ENCODE measurements around the gene VANGL2. TPM values are rescaled to one million over a fixed set of nuclear protein-coding genes. Genes with fewer than 3 reads are reported as not detected.

Gene VANGL2
- total RNA-seq, 1 donor from 2014 or later, result not detected

DNA sequence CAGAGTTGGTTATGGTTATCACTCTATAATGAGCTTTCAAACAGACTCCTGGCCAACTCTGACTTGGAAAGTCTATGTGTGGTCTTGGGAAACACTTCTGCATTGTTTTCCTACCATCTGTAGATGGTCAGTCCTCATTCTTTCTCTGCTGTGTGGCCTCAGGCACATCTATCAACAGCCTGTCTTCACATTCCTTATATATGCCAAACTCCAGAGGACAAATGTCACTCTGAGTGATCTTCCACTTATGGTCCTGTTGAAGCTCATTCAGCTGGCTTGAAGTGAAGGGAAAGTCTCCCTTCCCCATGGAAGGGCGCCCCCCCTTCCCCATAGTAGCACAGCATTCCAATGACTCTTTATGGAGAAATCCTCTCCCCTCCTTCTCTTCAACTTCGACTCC is 58.7 kb downstream of the VANGL2 start:
- no peak for DNase-seq (ENCODE audit: low read depth, low spot score)

DNA sequence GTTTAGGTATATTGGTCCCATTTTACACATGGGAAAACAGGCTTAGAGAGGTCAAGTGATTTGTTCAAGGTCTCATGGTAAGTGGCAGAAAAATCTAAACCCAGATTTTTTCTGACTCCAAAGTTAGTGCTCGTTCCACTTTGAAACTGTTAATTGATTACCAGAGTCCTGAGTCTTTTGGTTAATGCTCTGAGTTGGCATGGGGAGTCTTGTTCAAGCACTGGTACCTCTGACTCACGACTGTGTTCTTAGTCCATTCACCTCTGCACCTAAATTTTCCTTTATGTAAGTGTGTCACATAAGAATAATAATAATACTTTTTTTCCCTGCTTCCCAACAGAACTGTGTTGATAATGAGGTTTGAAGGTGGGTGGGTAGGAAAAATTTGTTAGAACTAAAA is 59.3 kb downstream of the VANGL2 start:
- no peak for DNase-seq (ENCODE audit: low read depth, low spot score)

DNA sequence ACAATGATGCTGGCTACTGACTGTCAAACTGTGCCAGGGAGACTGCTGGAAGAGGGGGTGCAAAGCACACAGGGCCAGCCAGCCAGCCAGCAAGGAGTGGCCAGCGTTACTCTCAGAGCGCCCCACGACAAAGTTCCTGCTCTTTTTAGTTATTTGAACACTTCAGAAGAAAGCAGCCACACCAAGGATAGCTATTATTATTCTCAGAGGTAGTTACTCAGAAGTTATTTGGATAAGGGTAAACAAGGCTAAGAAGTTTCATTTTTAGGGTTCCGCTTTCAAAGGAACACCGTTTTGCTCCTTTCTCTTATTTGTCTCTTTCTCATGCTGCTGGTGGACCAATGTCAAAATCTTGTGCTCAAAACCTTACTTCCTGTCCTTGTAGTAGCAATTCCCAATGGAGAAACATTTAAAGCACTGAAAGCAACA is 59.9 kb downstream of the VANGL2 start:
- DNase-seq (ENCODE audit: low read depth, low spot score), result no peak

DNA sequence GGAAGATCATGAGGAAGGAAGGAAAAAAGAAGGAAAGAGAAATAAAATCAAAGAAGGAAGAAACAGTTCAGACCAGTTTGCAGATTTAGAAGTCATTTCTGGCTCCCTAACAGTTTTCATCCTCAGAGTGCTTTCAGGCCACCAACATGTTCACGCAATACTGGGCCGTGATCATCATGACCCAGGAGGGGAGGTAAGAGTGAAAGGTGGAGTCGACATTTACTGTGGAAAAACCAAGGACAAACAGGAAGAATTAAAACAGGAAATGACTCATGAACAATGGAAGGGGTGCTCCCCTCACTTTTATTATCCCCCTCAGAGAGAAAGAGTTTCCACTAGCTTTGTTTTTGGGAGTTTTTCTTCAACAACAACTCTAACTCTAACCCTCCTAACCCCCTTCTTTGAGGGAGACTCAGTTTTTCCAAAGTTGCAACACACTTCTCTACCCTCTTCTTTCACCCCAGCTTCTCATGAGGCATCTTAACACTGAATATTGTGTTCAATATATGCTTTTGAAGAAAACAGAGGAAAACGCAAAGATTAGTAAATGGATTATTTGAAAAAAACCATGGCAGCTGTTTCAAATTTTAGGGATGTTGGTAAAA is 60.4 kb downstream of the VANGL2 start:
- no peak for DNase-seq (ENCODE audit: low read depth, low spot score)

DNA sequence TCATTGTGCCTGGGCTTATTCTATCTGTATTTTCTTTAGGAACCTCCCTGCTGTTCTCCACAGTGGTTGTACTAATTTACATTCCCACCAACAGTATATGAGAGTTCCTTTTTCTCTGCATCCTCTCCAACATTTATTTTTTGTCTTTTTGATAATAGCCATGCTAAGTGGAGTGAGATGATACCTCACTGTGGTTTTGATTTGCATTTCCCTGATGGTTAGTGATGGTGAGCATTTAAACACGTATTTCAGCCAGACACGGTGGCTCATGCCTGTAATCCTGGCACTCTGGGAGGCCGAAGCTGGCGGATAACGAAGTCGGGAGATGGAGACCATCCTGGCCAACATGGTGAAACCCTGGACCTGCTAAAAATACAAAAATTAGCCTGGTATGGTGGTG is 64.8 kb downstream of the VANGL2 start:
- no peak for DNase-seq (ENCODE audit: low read depth, low spot score)

DNA sequence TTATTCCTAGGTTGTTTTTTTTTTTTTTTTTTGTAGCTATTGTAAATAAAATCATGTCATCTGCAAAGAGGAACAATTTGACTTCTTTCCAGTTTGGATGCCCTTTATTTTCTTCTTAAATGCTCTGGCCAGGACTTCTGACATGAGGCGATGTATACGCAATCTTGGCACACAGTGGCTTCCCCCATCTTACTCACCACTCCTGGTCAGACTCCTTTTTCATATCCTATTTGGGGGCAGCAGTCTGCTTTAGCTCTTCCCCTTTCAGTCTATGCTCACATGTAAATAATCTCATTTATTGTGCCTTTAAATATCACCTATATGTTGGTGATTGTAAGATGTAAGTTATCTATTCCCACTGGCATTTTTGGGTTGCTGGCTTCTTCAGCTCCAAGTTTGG is 66.6 kb downstream of the VANGL2 start:
- no peak for DNase-seq (ENCODE audit: low read depth, low spot score)

DNA sequence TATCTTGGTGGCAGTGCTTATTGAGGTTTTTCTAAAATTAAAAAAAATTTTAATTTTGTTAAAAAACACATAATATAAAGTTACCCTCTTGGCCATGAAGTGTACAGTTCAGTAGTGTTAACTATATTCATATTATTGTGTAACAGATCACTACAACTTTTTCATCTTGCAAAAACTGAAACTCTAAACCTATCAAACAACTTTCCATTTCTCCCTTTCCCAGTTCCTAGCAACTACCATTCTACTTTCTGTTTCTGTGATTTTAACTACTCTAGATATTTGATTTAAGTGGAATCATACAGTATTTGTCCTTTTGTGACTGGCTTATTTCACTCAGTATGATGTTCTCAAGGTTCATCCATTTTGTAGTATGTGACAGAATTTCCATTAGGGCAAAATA is 67.2 kb downstream of the VANGL2 start:
- DNase-seq (ENCODE audit: low read depth, low spot score), result no peak

DNA sequence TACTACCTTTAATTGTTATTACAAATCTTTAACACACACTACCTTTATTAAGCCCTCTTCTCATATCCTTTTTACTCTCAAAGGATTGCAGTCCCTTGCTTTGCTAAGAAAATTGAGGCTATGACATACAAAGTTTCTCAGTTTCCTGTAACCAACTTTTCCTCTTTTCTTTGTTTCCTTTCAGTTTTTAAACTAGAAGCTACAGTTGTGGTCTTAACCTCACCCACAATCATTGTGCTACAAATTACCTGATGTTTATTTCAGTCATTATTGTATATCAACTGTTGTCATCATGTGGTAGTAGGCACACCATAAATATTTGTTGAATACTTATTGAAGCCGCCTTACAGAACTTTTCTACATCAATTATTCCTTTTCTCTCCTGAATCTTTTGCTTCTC is 70.9 kb downstream of the VANGL2 start:
- no peak for DNase-seq (ENCODE audit: low read depth, low spot score)

DNA sequence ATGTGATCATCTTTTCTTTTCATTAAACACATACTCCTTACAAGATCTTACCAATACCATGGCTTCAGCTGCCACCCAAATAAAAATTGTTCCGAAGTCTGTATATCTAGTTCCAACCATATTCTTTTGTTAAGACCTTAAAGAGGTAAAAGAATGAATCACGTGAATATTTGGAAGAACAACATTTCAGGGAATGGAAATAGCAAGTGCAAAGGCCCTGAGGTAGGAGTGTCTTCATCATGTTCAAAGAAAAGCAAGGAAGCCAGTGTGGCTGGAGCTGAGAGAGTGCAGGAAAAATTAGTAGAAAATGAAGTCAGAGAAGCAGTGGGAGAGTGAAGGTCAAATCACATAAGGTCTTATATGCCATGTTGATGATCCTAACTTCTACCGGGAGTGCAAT is 71.7 kb downstream of the VANGL2 start:
- no peak for DNase-seq (ENCODE audit: low read depth, low spot score)

DNA sequence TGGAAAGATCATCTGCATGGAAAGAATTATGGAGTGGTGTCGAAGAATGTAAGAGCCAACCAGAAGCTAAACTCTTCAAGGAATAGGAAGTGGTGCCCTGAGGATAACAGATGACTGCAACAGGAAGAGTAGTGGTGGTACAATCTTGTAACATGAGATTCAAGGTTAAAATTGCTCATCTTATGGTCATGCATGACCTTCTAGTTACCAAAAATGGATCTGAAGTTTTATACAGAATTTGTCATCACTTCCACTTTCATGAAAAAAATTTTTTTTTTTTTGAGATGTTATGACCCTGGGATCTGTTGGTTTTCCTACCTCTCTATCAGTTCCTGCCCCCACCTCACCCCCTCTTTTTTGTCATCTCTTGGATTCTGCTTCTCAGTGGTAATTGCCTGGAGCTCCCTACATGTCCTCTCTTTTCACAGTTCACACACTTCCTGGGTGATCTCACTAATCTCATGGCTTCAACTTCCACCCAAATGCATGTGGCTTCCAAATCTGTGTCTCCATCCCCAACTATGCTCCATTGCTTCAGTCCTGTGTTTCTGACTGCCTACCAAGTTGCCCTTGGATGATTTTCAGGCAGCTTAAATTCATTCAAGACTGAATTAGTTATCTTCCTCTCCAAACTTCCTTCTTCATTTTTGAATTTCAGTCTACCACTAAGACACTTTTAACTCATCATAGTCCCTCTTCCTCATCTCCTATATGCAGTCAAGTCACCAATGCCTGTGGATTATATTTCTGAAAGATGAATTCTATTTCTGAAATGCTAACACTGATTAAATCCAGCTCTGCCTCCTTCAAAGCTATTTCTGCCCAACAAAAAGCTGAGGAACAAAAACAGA is 74.3 kb downstream of the VANGL2 start:
- no peak for DNase-seq (ENCODE audit: low read depth, low spot score)

Other genes starting within 250 kb of the VANGL2 start
- not detected in 2 replicates for gene ATP1A4, start 249.0 kb upstream of the VANGL2 start, total RNA-seq
- not detected in 2 replicates for gene CASQ1, start 210.0 kb upstream of the VANGL2 start, total RNA-seq
- 75.1 and 145 TPM in 2 replicates for gene PEA15, start 195.2 kb upstream of the VANGL2 start, total RNA-seq
- gene DCAF8, start 138.0 kb upstream of the VANGL2 start, total RNA-seq, result 88.1 and 91.4 TPM in 2 replicates
- gene PEX19, start 115.4 kb upstream of the VANGL2 start, total RNA-seq, result 27.1 and 28.9 TPM in 2 replicates
- 277 and 334 TPM in 2 replicates for gene COPA, start 57.3 kb upstream of the VANGL2 start, total RNA-seq
- 73.3 and 102 TPM in 2 replicates for gene NCSTN, start 57.2 kb upstream of the VANGL2 start, total RNA-seq
- gene NHLH1, start 33.5 kb upstream of the VANGL2 start, total RNA-seq, result under 0.01 TPM in 1 of 2 replicates, not detected in the other
- gene SLAMF6, start 122.7 kb downstream of the VANGL2 start, total RNA-seq, result not detected in 2 replicates
- gene CD84, start 178.9 kb downstream of the VANGL2 start, total RNA-seq, result not detected in 2 replicates
- not detected in 2 replicates for gene SLAMF1, start 246.5 kb downstream of the VANGL2 start, total RNA-seq

All from pulmonary artery endothelial cell (primary cell).